Cerebellar nuclear complex (tissue), 1 donor: ENCODE measurements around the gene EEF1AKMT1.

Experiments
- DNase-seq, 2 experiments: peaks; one replicate each; lab custom pipeline; 2025; lab: John Stamatoyannopoulos, UW

The EEF1AKMT1 gene, protein sequence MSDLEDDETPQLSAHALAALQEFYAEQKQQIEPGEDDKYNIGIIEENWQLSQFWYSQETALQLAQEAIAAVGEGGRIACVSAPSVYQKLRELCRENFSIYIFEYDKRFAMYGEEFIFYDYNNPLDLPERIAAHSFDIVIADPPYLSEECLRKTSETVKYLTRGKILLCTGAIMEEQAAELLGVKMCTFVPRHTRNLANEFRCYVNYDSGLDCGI

GRCh38 chr13:20773194-20774080 lies at the start of gene EEF1AKMT1:
TSS of gene EEF1AKMT1 (minus strand) at chr13:20773961. CDS start at chr13:20757598, 16,363 bp downstream.
- peak; percentile 10 to 46 for DNase-seq

DNA sequence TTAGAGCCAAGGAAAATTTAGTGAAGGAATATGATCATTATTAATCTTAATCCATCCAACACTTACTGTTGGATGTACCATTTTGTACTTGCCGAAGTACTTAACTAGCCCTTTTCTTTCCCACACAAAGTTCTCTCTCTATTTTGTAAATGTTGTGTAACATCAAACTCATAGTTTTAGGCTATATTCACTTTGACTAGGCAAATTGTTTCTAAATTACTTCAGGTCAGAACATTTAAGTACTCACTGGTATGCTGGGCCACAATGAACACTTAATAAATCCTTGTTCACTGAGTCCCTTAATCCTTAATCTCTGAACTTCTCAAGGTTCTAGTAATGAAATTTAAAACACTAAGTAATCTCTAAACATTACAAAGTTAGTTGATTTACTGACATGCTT lies 49.3 kb upstream of the EEF1AKMT1 start:
- no peak for DNase-seq

- DNase-seq, result no peak
Observed at GRCh38 chr13:20822406-20822805, 48.6 kb upstream of the EEF1AKMT1 start.

DNA sequence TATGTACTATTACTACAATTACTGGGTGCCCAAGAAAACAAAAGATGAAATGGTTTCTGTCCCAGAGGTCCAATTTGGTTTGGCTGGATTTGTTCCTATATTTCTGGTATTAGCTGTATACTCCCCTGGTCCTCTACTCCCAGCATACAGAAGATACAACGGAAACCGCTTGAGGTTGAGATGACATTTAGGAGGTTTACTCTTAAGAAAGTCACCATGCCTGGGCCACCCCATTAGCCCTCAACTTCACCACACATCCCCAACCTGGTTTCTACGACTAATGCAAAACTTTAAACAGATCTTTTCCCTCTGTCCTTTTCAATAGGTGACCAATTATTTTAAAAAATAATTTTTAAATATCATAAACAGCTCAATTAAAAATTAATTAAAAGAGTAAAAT lies 46.0 kb upstream of the EEF1AKMT1 start:
- no peak for DNase-seq

DNA sequence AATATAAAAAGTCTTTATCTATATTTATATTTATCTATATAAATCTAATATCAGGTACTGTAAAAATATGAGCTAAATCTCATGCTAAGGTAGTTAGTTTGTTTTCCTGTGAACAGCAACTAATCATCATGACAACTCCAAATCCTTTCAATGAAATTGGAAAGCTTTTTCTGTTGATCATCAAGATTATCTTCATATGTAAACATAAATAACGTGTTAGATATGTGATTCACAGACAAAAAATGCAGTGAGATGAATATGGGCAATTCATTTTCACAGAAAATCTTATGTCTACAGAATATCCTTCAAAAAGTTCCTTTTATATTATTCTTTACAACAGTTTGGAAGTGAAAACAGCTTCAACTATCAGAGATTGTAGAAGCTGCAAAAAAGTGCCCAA lies 41.7 kb upstream of the EEF1AKMT1 start:
- no peak for DNase-seq

DNA sequence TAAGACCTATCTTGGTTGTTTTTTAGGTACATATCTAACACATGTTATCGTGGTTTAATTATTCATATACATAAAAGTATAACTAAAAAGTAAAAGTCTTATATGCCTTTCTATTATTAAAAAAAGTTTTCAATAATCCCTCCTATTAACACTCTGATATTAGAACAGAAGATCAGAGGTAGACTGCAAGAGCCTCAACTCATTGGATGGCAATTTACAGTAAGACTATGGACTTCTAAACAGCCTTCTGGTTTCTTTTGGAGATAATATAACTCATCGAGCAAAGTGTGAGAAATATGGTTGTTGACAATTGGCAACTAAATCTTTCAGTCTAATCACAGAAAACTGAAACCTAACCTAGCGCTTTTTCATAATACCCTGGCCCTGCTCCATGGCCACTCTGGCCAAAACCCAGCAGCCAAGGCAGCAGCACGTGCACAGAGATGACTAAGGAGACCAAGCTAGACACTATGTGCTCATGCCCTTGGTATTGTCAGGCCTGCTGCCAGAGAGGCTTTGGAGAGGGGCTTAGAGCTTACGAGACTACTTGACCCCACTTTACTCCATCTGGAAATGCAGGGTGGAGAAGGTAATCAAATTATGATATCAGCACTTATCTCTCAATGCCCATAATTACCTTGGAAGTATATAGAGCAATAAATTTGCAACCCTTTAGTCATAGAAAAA lies 40.6 kb upstream of the EEF1AKMT1 start:
- DNase-seq, result no peak

GRCh38 chr13:20812890-20813289 lies 39.1 kb upstream of the EEF1AKMT1 start:
- DNase-seq, result no peak

DNA sequence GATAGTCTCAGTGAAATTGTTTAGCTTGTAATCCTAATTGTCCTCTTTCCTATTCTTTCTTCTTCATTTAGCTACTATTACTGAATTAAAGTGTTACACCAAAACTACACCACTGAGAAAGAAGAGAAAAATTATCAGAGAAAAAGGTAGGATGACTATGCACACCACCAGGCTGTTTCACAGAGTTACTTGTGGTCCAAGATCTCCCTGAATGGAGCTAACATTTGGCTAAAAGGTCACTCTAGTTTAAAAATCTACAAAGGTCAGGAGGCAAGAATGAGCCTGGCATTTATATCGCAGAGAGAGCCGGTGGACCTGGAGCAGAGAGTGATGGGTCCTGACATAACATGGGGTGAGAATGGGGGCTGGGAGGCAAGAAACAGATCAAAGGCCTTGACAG lies 37.0 kb upstream of the EEF1AKMT1 start:
- DNase-seq, result no peak

- DNase-seq, result no peak
Observed at GRCh38 chr13:20808874-20809273, 35.1 kb upstream of the EEF1AKMT1 start.

DNA sequence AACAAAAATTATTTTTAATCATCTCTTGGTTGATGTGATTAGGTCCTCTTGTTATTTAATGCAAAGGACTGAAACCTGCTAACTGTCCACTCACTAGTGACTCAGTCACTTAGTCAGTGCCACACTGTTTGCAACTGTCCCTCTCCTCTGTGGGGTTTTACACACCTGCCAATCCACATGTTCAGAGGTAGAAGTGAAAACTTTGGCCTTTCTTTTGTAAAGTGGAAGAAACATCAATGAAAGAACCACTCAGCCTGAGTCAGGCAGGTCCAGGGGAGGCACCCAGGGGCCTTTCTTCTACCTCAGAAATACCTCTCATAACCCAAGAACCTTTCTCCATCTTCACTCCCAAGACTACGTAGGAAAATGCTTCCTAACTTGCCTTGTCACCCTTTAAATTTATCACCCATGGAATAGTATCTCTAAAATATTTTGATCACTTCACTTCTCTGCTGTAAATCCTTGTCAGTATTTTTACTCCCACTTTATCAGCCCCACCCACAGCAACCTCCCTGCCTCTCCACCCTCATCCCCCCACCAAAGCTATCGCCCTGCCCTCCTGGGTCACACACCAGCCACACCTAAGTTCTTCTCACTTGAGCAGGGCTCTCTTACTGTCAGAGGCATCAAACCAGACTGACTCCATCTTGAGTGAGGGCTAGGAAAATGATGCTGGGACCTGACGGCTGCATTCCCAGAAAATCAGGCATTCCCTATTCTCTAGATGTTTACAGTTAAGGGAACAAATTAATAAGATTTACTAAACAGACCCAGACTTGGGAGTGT lies 29.6 kb upstream of the EEF1AKMT1 start:
- no peak for DNase-seq

DNA sequence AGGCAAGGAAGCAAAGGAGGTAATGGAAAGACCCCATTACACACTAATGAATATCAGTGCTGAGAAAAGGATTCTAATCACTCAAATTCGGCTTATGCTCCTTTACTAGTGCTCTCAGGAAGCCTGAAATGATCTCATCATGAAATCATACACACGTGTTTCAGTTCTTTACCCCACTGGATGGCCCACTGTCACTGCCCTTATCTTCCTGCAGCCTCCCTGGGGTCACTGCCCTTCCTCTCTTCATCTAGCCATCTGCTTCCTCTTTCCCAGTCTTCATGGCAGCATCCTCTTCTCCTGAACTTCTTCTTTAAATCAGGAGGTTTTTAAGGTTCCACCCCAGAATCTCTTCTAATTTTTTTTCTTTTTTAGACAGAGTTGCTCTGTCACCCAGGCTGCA lies 27.9 kb upstream of the EEF1AKMT1 start:
- no peak for DNase-seq

- DNase-seq, result no peak
Observed at GRCh38 chr13:20799726-20800416, 26.1 kb upstream of the EEF1AKMT1 start.

DNA sequence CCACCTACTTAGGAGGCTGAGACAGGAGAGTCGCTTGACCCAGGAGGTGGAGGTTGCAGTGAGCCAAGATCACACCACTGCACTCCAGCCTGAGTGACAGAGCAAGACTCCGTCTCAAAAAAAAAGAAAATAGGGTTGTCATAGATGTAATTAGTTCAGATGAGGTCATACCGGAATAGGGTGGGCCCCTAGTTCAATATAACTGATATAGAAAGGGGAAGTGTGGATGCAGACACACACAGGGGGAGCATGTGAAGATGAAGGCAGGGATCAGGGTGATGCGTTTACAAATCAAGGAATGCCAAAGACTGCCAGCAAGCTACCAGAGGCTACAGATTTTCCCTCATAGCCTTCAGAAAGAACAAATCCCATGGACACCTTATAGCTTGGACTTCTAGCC lies 24.3 kb upstream of the EEF1AKMT1 start:
- DNase-seq, result no peak

- DNase-seq, result no peak
Observed at GRCh38 chr13:20796791-20797508, 23.2 kb upstream of the EEF1AKMT1 start.

- no peak for DNase-seq
Observed at GRCh38 chr13:20789665-20790064, 15.9 kb upstream of the EEF1AKMT1 start.

GRCh38 chr13:20788312-20788711 lies 14.6 kb upstream of the EEF1AKMT1 start:
- no peak for DNase-seq

DNA sequence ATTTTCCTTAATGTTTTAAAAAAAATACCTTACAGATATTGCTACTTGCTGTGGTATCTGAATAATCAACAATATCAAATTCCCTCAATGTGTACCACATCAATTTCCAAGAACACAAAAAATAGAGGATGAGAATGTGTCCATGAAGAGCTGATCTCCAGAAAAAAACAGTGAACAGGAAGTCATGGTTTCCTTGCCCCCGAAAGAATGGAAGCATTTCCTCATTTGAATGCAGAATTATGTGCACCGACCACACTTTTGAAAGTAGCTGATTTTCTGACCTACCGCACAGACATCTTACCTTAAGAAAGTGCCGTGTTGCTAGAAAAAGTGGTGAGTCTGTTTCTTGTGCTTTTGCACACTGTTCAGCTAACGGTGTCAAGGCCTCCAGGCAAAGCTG lies 13.4 kb upstream of the EEF1AKMT1 start:
- DNase-seq, result no peak

GRCh38 chr13:20782116-20782708 lies 8.5 kb upstream of the EEF1AKMT1 start:
- DNase-seq, result no peak

DNA sequence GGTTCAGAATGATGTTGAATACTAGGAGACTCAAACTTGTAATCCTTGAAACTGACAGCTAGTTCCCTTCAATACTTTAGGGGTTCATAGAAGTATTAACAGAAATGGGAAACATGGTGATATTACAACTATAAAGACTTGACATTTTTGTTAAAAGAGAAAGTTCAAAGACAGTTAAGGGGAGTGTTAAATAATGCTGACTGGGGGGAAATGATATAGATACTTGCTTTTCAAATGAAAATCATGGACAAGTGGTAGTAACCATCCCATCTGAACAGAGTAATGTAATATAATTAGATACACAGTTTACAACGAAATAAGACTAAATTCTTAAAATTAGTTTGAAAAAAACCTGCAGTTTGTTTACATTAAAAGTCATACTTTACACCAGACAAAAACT lies 6.6 kb upstream of the EEF1AKMT1 start:
- DNase-seq, result no peak

GRCh38 chr13:20779405-20779804 lies 5.6 kb upstream of the EEF1AKMT1 start:
- no peak for DNase-seq
